ELF-1 (cell line): Measurements from ENCODE around the gene ISCA2.

ENCODE experiments used
- DNase-seq: peaks from one replicate; pipeline ENCODE4 v3.0.0-alpha.2; 2016; ENCODE audit warnings: low read depth, low spot score

Gene ISCA2

DNA sequence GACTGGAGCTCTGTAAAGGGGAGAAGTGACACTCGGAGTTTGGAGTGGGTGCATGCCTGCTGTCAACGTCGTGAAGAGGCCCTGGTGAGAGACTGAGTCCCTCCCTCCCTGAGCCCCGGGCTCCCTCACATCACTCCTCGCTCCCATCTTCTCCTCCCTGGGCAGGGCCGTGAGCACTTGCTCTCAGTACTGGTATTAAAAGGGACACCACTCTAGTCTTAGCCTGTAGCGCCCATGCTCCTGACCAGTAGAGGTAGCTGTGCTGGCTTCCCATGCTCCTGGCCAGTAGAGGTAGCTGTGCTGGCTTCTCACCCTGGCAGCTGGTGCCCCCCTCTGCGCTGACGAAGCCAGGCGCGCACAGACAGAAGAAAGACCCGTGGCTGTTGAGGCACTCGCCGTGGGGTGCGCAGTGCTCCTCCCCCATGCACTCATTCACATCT lies 14.7 kb downstream of the ISCA2 start:
- DNase-seq: peak; percentile 74

GRCh38 chr14:74508844-74509428 lies 15.4 kb downstream of the ISCA2 start:
- no peak for DNase-seq

GRCh38 chr14:74509587-74510222 lies 16.1 kb downstream of the ISCA2 start:
- no peak for DNase-seq

- DNase-seq: peak; percentile 89
These were observed 16.8 kb downstream of the ISCA2 start for GRCh38 chr14:74510223-74510931.

DNA sequence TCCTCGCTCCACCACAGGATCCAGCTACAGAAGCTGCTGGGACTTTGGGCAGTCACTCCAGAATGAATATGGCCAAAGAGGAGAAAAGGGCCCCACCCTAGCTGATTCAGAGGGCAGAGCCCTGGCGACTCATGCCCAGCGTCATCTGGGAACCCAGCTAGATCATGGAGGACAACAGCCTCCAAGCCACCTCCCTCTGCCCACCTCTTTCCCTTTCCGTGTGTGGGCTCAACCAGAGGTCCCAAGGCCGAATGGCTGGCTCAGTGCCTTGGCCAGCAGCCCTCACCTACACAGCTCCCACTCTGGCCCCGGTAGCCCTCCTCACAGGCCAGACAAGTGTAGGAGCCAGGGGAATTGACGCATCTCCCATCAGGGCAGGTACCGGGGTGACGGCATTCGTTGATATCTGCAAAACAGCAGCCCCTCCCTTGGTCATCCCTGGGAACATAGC lies 17.4 kb downstream of the ISCA2 start:
- DNase-seq: no peak

DNA sequence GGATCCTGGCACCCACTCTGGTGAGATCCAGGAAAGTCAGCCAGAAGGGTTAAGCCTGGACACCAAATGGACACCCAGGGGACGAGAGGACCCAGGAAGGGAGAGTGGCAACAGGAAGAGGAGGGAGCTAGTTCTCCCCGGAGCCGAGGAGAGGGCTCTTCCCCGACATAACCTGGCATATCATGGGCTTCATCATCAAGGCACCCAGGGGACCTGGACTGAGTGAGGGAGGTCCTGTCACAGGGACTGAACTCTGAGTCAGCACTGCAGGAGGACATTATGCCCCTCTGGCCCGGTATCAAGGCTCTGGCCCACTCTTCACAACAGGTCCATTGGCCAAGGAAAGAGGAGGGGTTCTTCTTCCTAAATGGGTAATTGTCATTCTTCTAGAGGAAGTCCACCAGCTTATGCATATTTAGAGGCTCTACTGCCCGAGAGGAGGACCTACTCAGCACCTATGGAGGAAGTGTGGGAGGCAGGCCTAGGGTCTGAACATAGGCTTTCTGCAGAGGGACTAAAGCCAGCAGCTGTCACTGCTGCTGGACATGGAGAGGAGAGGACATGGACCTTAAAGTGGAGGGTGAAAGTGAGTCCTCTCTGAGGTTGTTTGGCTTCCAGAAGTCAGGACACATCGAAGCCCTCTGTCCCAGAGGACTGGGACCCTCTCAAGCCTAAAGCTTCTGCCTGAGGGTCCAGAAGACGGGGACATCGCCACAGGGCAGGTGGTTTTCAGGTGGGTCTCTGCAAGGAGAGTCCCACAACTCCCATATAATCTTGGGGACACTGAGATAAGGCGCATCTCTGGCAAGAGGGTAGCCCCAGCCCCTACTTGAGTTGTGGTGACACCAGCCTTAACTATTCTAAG lies 18.6 kb downstream of the ISCA2 start:
- no peak for DNase-seq

DNA sequence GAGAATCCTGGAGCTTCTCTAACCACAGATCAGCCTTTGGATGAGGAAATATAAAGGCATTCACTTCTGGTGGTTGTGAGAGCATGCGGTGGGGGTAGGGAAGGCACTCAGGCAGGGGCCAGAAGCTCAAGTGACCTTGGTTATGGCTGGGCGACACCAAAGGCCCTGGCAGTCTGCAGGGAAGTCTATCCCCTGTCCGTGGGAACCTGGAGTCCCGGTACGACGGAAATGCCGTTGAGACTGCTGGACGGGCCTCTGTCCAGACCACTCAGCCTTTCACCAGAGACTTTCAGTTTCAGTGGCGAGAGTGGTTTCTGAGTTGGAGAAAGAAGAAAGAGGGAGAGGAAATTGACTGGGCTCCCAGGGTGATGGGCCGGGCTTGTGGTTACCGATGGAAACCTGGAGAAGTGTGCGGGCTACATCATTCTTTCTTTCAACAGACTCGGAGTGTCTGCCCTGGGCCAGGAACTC lies 20.9 kb downstream of the ISCA2 start:
- no peak for DNase-seq

DNA sequence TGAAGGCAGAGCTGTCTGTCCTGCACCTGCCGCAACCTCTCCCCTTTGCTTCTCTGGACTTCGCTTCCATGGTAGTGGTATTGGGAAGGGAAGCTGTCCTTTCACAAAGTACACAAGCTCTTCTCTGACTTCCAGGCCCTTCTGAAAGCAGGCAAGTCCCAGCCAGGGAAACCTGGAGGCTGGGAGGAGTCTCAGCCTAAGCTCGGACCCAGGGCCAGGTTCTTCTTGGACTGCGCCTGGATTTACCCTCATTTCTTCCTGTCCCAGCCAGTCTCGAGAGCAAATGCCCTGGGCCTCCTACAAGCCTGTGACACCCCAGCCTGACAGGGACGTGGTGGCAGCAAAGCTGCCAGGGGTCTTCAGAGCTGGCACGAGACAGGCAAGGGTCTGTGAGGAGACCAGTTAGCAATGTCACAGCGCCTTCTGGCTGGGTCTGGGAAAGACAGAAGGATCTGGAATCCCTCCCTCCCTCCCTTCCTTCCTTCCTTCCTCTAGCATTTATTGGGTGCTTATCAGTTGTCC lies 22.4 kb downstream of the ISCA2 start:
- DNase-seq: no peak

GRCh38 chr14:74516451-74517160 lies 23.0 kb downstream of the ISCA2 start:
- peak; percentile 79 for DNase-seq

DNA sequence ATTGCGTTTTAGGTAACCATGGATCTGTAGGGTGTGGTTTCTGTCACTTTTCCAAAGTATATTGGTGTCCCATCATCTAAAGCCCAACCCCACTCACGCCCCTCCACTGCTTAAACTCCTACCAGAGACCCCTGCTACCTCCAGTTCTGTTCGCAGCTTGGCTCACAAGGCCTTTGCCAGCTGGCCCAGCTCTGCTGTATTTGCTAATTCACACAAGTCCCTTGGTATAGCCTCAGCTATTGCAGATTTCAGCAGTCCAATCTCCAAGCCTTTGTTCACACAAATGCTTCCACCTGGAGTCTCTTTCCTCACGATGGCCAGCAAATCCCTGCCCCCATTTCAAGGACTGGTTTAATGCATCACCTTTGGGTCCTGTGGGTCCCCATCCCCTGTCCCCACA lies 24.2 kb downstream of the ISCA2 start:
- DNase-seq: no peak

DNA sequence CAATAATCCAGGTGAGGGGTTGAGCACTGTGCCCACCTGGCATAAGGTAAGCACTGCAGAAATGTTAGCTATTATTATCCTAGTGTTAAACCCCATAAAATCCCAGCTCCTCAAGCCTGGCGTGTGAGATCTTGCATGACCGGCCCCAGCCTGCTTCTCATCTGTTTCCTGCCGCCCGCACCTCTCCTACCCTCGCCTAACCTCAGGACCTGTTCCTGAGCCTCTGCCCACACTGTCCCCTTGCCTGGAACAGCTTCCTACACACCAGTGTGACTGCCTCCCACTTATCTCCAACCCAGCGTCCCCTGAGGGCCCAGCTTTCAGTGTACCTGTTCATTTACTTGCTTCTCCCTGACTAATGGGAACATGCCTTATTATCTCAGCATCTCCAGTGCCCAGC lies 24.7 kb downstream of the ISCA2 start:
- no peak for DNase-seq

DNA sequence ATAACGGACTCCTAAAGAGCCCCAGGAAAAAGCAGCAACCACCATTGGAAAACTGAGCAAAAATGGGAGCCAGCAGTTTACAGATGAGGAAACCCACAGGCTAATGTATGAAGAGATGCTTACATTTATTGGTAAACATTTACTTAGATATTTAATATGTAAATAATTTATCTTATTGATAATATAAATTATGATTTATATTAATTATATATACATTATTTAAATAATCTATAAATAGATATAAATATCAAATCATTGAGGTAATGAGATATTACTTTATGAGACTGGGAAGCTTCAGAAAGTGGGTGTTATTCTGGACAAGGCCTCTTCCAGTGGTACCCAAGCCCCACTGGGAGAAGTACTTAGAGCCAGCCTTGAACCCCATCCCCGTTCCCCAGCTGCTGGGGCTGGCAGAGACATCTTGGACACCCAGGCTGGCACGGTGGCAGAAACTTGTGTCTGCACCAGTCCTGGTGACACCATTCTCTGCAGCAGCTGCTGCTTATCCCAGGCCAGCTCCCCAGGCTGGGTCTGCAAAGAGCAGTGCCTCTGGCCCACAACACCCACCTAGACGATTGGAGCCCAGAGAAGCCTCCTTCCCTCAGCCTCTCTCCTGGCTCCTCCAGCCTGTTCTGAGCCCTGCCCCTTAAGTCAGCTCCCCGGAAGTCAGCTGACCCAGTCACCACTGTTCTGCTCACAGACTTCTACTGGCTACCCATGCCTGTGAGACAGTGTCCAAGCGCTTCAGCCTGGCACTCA lies 25.9 kb downstream of the ISCA2 start:
- no peak for DNase-seq

DNA sequence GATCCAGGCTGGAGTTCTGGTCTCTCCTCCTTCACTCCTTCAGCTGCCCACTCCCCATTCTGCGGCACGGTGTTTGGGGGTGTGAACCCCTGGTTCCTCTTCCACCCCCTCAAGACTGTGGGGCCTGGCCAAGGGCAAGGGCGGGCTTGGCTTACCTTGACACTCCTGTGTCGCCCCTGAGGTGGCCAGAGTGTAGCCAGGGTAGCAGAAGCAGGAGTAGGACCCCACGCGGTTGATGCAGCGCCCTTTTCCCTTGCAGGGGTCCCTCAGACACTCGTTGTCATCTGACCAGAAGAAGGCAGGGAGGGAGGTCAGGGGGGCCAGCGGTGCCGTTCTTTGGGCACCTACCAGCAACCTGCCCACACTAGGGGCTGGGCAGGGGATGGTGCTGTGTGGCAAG lies 28.2 kb downstream of the ISCA2 start:
- no peak for DNase-seq

GRCh38 chr14:74522740-74523139 lies 29.2 kb downstream of the ISCA2 start:
- DNase-seq: no peak

DNA sequence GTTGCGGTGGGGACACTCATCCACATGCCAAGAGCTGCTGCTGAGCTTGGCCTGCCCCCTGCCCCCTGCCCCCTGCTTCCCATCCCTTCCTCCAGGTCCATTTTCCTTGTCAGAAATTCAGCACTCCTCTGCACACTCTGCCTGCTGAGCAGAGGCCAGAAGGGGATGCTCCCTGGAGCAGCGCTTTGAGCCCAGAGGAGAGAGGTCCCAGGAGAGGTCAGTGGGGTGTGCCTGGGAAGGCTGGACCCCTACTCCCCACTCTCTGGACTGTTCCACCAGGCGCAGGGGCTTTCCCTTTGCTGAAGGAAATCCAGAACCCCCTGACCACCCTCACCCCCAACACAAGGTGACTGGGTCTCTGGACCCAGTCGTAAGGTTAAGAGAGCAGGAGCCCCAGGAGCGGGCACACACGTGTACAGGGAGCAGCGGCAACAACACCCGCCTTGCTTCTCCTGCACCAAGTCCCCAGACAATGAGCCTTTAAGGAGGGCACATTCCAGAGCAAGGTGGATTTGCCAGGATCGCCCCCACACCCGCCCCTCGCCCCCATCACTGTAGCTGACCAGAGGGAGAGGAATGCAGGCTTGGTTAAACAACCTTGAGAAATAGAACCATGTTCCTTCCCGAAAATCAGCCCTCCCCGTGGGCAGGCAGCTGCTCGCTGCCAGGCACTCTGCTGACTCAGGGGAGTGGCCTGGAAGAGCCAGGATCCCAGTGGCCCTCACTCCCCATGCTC lies 30.7 kb downstream of the ISCA2 start:
- DNase-seq: no peak

DNA sequence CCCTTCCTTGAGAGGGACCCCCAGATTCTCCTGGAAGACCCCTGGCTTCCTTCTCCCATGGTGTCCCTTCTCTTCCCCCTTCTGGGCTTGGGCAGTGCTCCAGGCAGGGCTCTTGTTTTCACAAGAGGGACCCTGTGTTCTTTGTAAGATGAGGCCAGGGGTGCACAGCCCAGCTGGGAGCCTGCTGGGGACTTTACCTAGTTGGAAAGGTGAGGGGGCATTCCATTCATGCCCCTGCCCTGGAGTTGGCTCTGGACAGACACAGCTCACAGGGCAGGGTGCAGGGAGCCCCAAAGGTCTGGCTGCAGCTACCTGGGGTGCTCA lies 31.2 kb downstream of the ISCA2 start:
- DNase-seq: no peak

DNA sequence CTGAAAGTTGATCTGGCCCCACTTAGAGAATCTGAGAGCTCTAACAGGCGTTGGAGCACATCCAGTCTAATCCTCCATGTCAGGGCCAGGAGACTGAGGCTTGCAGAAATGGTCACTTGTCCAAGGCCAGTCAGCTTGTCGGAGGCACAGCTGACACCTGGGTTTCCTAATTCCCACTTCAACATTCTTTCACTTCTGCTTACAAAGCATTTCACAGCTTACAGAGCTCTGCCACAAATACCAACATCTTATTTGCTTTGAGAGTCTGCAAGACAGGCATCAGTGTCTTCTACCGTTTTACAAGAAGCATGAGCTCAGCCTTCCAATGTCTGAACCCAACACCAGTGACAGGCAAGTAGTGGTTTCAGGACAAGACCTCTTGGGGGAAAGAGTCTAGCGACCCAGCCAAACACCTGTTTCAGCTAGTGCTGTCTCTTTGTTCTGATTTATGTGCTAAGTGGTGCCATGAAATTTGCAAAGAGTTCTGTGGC lies 31.8 kb downstream of the ISCA2 start:
- no peak for DNase-seq

GRCh38 chr14:74526854-74527585 lies 33.5 kb downstream of the ISCA2 start:
- DNase-seq: no peak

- no peak for DNase-seq
These were observed 34.2 kb downstream of the ISCA2 start for GRCh38 chr14:74527736-74528280.
